ENCODE measurements around the gene SPNS3.

- TF ChIP-seq CTCF (optimal IDR thresholded peaks at IDR 0.05 in 1 of 3, IDR thresholded peaks at IDR 0.05 in 1 of 3, conservative IDR thresholded peaks at IDR 0.05 in 1 of 3; ENCODE audit: extremely low read depth in 1 of 3, insufficient read depth in 2 of 3, low read length in 3 of 3): no peak
- TF ChIP-seq EZH2 (IDR thresholded peaks at IDR 0.05; ENCODE audit: low read length): no peak
Measured at GRCh38 chr17:4488989-4489595, 55.4 kb downstream of the SPNS3 start.
